Suprapubic skin (tissue), 4 donors: ENCODE measurements around the gene SLC6A13.

Experiments used
- POLR2A ChIP-seq, 2 donors: fragments of 450-650 bp; IDR thresholded peaks; one replicate each; pipeline ENCODE4 v1.6.1; 2017; ENCODE audit warnings: antibody characterized with exemption in 2 of 2, mild to moderate bottlenecking in 2 of 2, moderate library complexity in 2 of 2
- POLR2AphosphoS5 ChIP-seq, 3 donors: sonication (generic); formaldehyde crosslinking; IDR thresholded peaks; one replicate each; pipeline ENCODE4 v1.6.1; 2017; ENCODE audit warnings: antibody characterized with exemption in 3 of 3
- TF ChIP-seq, protein P1 (sequence below), 2 donors: fragments of 200-600 bp in 1 of 2; fragments of 450-650 bp in 1 of 2; sonication (generic) in 1 of 2; IDR thresholded peaks; one replicate each; pipeline ENCODE4 v1.5.1; 2016 to 2019; ENCODE audit warnings: antibody characterized with exemption in 2 of 2, mild to moderate bottlenecking in 1 of 2, moderate library complexity in 1 of 2

DNA sequence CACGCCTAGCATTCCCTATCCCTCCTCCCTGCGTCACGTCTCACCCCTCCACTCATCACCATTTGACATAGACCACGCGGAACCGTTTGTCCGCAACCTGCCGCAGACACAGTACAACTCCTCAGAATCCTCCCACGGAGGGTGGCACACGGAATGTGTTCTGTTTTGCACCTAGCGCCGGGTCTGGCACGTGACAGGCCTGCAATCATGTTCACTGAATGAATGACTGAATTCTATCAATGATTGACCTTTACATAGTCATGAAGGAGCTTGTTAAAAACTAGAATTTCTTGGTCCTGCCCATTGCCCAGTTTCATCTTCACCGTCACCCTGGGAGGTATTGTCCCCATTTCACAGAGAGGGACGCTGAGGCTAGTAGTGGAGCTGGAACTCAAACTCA is 53.4 kb downstream of the SLC6A13 start:
- TF ChIP-seq, protein P1, sequence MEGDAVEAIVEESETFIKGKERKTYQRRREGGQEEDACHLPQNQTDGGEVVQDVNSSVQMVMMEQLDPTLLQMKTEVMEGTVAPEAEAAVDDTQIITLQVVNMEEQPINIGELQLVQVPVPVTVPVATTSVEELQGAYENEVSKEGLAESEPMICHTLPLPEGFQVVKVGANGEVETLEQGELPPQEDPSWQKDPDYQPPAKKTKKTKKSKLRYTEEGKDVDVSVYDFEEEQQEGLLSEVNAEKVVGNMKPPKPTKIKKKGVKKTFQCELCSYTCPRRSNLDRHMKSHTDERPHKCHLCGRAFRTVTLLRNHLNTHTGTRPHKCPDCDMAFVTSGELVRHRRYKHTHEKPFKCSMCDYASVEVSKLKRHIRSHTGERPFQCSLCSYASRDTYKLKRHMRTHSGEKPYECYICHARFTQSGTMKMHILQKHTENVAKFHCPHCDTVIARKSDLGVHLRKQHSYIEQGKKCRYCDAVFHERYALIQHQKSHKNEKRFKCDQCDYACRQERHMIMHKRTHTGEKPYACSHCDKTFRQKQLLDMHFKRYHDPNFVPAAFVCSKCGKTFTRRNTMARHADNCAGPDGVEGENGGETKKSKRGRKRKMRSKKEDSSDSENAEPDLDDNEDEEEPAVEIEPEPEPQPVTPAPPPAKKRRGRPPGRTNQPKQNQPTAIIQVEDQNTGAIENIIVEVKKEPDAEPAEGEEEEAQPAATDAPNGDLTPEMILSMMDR (IDR thresholded peaks at IDR 0.05): no peak
- TF ChIP-seq POLR2AphosphoS5 (IDR thresholded peaks at IDR 0.05): no peak
- no peak for TF ChIP-seq POLR2A (IDR thresholded peaks at IDR 0.05)
